ENCODE measurements around the gene LTB.

Gene LTB

DNA sequence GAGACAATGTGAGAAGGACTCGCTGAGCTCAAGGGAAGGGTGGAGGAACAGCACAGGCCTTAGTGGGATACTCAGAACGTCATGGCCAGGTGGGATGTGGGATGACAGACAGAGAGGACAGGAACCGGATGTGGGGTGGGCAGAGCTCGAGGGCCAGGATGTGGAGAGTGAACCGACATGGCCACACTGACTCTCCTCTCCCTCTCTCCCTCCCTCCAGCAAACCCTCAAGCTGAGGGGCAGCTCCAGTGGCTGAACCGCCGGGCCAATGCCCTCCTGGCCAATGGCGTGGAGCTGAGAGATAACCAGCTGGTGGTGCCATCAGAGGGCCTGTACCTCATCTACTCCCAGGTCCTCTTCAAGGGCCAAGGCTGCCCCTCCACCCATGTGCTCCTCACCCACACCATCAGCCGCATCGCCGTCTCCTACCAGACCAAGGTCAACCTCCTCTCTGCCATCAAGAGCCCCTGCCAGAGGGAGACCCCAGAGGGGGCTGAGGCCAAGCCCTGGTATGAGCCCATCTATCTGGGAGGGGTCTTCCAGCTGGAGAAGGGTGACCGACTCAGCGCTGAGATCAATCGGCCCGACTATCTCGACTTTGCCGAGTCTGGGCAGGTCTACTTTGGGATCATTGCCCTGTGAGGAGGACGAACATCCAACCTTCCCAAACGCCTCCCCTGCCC, 5.2 kb downstream of the LTB start:
- no peak for DNase-seq (ENCODE audit: low spot score)

- DNase-seq (ENCODE audit: low spot score) = no peak
Observed at GRCh38 chr6:31575952-31576685, 6.1 kb downstream of the LTB start.

GRCh38 chr6:31575335-31575901, 6.8 kb downstream of the LTB start, which contains the start of gene TNF:
TNF (plus strand) TSS chr6:31575565; CDS start chr6:31575742, 177 bp downstream.
- no peak for DNase-seq (ENCODE audit: low spot score)

GRCh38 chr6:31574106-31575061, 7.8 kb downstream of the LTB start:
- DNase-seq (ENCODE audit: low spot score) = no peak

GRCh38 chr6:31573239-31574105, 8.8 kb downstream of the LTB start:
- no peak for DNase-seq (ENCODE audit: low spot score)

DNA sequence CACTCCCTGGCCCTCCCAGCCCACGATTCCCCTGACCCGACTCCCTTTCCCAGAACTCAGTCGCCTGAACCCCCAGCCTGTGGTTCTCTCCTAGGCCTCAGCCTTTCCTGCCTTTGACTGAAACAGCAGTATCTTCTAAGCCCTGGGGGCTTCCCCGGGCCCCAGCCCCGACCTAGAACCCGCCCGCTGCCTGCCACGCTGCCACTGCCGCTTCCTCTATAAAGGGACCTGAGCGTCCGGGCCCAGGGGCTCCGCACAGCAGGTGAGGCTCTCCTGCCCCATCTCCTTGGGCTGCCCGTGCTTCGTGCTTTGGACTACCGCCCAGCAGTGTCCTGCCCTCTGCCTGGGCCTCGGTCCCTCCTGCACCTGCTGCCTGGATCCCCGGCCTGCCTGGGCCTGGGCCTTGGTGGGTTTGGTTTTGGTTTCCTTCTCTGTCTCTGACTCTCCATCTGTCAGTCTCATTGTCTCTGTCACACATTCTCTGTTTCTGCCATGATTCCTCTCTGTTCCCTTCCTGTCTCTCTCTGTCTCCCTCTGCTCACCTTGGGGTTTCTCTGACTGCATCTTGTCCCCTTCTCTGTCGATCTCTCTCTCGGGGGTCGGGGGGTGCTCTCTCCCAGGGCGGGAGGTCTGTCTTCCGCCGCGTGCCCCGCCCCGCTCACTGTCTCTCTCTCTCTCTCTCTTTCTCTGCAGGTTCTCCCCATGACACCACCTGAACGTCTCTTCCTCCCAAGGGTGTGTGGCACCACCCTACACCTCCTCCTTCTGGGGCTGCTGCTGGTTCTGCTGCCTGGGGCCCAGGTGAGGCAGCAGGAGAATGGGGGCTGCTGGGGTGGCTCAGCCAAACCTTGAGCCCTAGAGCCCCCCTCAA, 9.9 kb downstream of the LTB start, which contains the start of gene LTA:
Gene LTA, plus strand, starts transcription at position 249 of the 871 bp plus-strand sequence. Its CDS starts 454 bp downstream, at position 703.
- no peak for DNase-seq (ENCODE audit: low spot score)

DNA sequence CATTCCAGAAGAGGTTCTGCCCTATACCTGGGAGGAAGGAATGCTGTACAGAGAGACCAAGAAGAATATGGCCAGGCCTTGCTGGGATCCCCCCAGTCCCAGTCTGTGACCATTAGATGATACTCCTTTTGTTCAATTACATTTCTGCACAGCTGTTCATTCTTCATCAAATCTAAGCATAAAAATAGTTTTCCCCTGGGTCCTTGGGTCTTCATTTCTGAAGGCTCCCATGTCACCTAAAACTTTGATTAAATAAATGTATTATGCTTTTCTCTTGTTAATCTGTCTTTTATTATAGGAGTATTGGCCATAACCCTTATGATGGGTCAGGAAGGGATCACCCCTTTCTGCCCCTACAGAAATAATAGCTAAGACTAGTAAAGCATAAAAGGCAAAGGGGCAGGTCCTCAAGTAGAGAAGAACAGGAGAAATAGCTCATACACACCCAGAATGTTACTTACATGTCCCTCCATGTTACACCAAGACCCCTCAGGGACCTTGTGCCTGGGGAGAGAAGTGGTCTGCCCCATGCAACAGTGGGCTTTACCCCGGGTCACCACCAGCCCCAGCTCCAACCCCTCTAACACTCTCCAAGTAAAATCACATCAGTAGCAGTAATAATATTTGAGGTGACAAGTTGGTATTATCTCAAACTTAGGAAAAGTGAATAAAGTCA, 12.2 kb downstream of the LTB start:
- no peak for DNase-seq (ENCODE audit: low spot score)

DNA sequence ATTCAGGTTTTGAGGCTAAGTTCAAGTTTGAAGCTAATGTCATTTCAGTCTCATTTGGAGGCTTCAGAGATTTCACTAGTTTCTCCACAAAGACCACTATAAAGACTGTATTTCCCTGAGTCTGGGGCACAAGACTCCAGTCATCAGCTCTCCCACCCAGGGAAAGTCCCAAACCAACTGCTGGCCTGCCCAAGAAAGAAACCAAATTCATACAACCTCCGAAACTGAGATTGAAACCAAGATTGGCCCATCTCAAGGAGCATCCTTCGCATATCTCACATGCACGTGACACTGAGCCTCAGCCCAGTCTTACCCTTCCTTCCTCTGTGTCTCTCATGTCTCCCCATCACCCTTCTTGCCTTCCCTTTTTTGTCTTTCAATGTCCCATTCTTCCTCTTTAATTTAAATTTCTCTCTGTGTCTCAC, 13.7 kb downstream of the LTB start:
- no peak for DNase-seq (ENCODE audit: low spot score)

- DNase-seq (ENCODE audit: low spot score) = no peak
Observed at GRCh38 chr6:31567531-31568370, 14.5 kb downstream of the LTB start.

GRCh38 chr6:31560697-31561058, 21.5 kb downstream of the LTB start:
- DNase-seq (ENCODE audit: low spot score) = no peak

DNA sequence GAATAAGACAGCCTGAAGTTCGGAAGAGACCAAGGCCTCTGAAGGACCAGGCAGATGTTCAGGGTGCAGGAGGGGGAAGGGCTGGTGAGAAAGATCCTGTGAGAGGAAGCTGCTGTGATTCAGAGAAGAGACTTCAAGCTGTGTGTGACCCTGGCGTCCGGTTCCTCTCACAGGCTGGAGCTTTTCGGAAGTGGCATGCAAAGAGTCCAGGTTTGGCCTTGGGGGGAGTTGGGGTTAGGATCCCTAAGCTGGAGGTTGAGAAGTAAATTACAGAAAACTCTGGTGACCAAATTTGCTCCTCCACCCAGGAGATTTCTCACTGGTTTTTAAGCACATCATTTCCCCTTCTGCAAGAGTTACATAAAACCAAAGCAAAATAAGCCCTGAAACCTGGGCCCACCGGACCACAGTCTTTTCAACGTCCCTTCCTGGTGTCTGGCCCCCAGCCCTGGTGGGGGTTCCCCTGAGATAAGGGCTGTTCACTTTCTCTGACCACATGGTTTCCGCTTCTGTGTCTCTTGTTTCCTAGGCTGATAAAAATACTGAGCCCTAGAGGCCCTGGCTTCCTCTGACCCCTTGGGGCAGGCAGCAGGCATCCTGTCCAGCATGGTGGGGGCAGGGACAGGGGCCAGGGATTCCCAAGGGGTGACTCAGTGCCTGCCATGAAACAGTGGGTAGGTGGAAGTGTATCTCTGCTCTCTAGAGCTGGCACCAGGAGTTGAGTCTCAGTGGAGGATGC, 22.1 kb downstream of the LTB start:
- DNase-seq (ENCODE audit: low spot score) = no peak

DNA sequence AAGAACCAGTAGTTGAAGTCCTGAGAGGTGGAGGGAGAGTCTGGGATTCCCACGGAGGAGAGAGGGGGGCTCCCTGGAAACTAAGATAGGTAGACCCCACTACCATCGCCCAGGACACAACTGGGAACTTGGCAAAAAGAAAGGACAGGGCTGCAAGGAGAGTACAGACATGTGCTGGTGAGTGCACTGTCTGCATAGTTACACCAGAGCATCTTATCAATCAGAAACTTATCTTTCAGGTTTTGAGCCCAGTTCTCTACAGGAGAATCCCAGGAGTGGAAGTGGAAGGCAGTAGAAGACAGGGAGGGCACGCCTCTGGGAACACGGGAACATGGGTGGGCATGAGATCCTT, 22.6 kb downstream of the LTB start:
- DNase-seq (ENCODE audit: low spot score) = no peak

GRCh38 chr6:31558631-31559500, 23.4 kb downstream of the LTB start:
- no peak for DNase-seq (ENCODE audit: low spot score)

- no peak for DNase-seq (ENCODE audit: low spot score)
Observed at GRCh38 chr6:31558318-31558625, 24.0 kb downstream of the LTB start.

DNA sequence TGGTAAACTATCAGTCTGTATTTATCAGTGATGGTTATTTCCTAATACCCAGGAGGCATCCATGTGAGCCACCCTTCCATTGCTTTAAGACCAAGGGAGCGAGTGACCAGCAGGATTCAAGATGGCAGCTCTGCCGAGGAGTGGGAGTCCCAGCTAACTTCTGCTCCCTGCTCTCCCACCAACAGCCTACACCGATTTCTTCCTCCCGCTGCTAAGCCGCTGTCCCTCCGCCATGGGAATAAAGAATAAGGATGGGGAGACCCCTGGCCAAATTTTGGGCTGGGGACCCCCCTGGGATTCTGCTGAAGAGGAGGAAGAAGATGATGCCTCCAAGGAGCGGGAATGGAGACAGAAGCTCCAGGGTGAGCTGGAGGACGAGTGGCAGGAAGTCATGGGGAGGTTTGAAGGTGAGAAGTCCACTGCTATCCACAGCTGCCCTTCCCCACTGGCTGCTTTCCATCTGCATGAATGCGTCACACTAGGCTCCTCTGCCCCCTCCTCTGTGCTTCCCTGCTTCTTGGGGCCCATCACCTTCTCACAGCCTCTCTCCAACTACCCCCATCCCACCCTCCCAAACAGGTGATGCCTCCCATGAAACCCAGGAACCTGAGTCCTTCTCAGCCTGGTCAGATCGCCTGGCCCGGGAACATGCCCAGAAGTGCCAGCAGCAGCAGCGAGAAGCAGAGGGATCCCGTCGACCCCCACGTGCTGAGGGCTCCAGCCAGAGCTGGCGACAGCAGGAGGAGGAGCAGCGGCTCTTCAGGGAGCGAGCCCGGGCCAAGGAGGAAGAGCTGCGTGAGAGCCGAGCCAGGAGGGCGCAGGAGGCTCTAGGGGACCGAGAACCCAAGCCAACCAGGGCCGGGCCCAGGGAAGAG, 24.5 kb downstream of the LTB start:
- DNase-seq (ENCODE audit: low spot score) = no peak

DNA sequence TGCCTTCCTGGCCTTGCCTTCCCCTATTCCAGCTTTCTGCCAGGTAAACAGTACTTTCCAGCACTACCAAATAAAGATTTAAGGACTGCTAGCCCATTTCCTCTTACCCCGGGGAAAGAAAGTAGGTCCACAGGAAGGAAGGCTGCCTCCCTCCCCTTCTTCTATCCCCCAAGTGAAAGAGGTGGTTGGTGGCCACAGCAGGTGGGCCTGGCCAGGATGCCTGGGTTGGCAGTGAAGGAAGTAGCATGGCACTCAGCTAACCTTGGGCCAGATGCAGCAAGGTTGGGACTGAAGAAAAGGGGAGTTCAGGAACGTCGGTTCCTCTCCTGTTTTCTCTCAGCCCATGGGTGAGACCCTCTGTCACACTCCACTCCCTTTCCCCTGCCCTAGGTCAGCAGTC, 25.9 kb downstream of the LTB start:
- no peak for DNase-seq (ENCODE audit: low spot score)
